B cell (primary cell): ENCODE data around the gene PGA5. TPM values are rescaled to one million over a fixed set of nuclear protein-coding genes. Genes with fewer than 3 reads are reported as not detected.

ENCODE experiments used
- ATAC-seq: fragments of 200-7000 bp; cut with Tn5 transposase; one replicate; pipeline ENCODE4 v1.10.0; 2021; ENCODE audit warnings: low read depth, mild to moderate bottlenecking, moderate number of reproducible peaks, moderate library complexity
- CTCF ChIA-PET: fragments of 350-600 bp; sonication (Branson Sonifier 250); formaldehyde crosslinking; loops from one replicate; lab custom pipeline; 2021; ENCODE audit warnings: antibody characterized with exemption, inconsistent platforms; lab: Charles Lee
- POLR2A ChIA-PET: fragments of 350-600 bp; sonication (Branson Sonifier 250); formaldehyde crosslinking; loops from one replicate; lab custom pipeline; 2021; ENCODE audit warnings: antibody characterized with exemption; lab: Charles Lee
- DNase-seq: peaks from one replicate; pipeline ENCODE4 v3.0.0; 2013
- H2AFZ ChIP-seq: 2 replicates; pipeline ENCODE4 v1.6.1; 2012; ENCODE audit warnings: mild to moderate bottlenecking, low read depth, low read length; ENCODE audit not compliant: insufficient read depth, poor library complexity, severe bottlenecking
- H3K27ac ChIP-seq, 2 donors: 1 replicate in 1 of 2; 2 replicates in 1 of 2; pipeline ENCODE4 v1.5.1; 2012 to 2013; ENCODE audit warnings: low read length in 2 of 2, mild to moderate bottlenecking in 2 of 2, moderate library complexity in 1 of 2
- H3K27me3 ChIP-seq, 4 experiments: fragments of 200-600 bp in 1 of 4; sonication (generic) in 1 of 4; replicated peaks in 1 of 4; 1 replicate in 2 of 4; 2 replicates in 2 of 4; pipeline versions ENCODE4 v1.6.1 to v1.7.0; 2013 to 2016; ENCODE audit warnings: low read length in 3 of 4, mild to moderate bottlenecking in 2 of 4, mixed read lengths in 1 of 4, moderate library complexity in 1 of 4; ENCODE audit not compliant: insufficient read depth in 4 of 4, control insufficient read depth in 3 of 4; ENCODE audit errors: control extremely low read depth in 1 of 4
- H3K36me3 ChIP-seq, 2 experiments: replicated peaks in 1 of 2; 1 replicate in 1 of 2; 2 replicates in 1 of 2; pipeline versions ENCODE4 v1.6.1 to v1.7.1; 2013; ENCODE audit warnings: low read length in 1 of 2; ENCODE audit not compliant: insufficient read depth in 2 of 2, control insufficient read depth in 1 of 2; ENCODE audit errors: control extremely low read depth in 1 of 2, extremely low read depth in 1 of 2
- H3K4me1 ChIP-seq, 2 donors: fragments of 200-600 bp in 1 of 2; sonication (generic) in 1 of 2; 1 replicate in 1 of 2; 2 replicates in 1 of 2; pipeline versions ENCODE4 v1.5.1 to v1.6.1; 2013 to 2017; ENCODE audit warnings: low read length in 2 of 2; ENCODE audit not compliant: control insufficient read depth in 2 of 2, insufficient read depth in 2 of 2
- H3K4me2 ChIP-seq: replicated peaks from 2 replicates; pipeline ENCODE3; 2012; ENCODE audit warnings: mild to moderate bottlenecking, low read depth, low read length; ENCODE audit not compliant: poor library complexity, severe bottlenecking
- H3K4me3 ChIP-seq, 5 experiments: fragments of 200-600 bp in 1 of 5; sonication (generic) in 1 of 5; 1 replicate in 3 of 5; 2 replicates in 2 of 5; pipeline versions ENCODE4 v1.5.1 to v1.7.0; 2011 to 2016; ENCODE audit warnings: low read length in 4 of 5, mild to moderate bottlenecking in 4 of 5, low read depth in 2 of 5, control low read depth in 1 of 5, moderate library complexity in 1 of 5; ENCODE audit not compliant: insufficient read depth in 1 of 5; ENCODE audit errors: control extremely low read depth in 1 of 5, extremely low read depth in 1 of 5
- H3K79me2 ChIP-seq: fragments of 200-600 bp; sonication (generic); one replicate; pipeline ENCODE4 v1.6.0; 2016; ENCODE audit warnings: low read length; ENCODE audit not compliant: control insufficient read depth, insufficient read depth
- H3K9ac ChIP-seq: fragments of 200-600 bp; sonication (generic); 2 replicates; pipeline ENCODE4 v1.6.1; 2017; ENCODE audit warnings: mild to moderate bottlenecking, low read length, moderate library complexity
- H3K9me3 ChIP-seq, 3 donors: one replicate each; pipeline versions ENCODE4 v1.6.1 to v1.7.1; 2013; ENCODE audit warnings: low read length in 2 of 3; ENCODE audit not compliant: control insufficient read depth in 2 of 3, insufficient read depth in 1 of 3; ENCODE audit errors: control extremely low read depth in 1 of 3
- H4K20me1 ChIP-seq: 2 replicates; pipeline ENCODE4 v1.6.0; 2012; ENCODE audit warnings: mild to moderate bottlenecking, low read length; ENCODE audit not compliant: insufficient read depth, control insufficient read depth, poor library complexity, severe bottlenecking
- H3K27ac Mint-ChIP-seq: one replicate; pipeline ENCODE4 v1.8.0; 2021; ENCODE audit warnings: mixed read lengths
- H3K27me3 Mint-ChIP-seq: one replicate; pipeline ENCODE4 v1.8.0; 2021; ENCODE audit warnings: mixed read lengths
- H3K4me1 Mint-ChIP-seq: one replicate; pipeline ENCODE4 v1.8.0; 2021; ENCODE audit warnings: mixed read lengths
- H3K4me3 Mint-ChIP-seq: one replicate; pipeline ENCODE4 v1.8.0; 2021; ENCODE audit warnings: mixed read lengths
- H3K9me3 Mint-ChIP-seq: one replicate; pipeline ENCODE4 v1.8.0; 2022; ENCODE audit warnings: mixed read lengths; ENCODE audit not compliant: insufficient read depth
- EZH2 ChIP-seq: IDR thresholded peaks from 2 replicates; pipeline ENCODE4 v1.6.1; 2012; ENCODE audit warnings: borderline replicate concordance, low read depth, mild to moderate bottlenecking, moderate library complexity, low read length; ENCODE audit not compliant: insufficient read depth, poor library complexity, severe bottlenecking
- WGBS: methylation state at CpG from one replicate; pipeline ENCODE4 v1.1.5; 2013; ENCODE audit warnings: missing lambda C conversion rate; ENCODE audit not compliant: insufficient coverage; 5-methylcytosine and 5-hydroxymethylcytosine counted together
- intact Hi-C: fragments of 100-400 bp; cut with micrococcal nuclease; formaldehyde crosslinking; loops from one replicate; pipeline ENCODE4 v1.10.0; 2022
- polyA plus RNA-seq: library from polyadenylated mRNA; depleted of rRNA; stranded (reverse); fragments of >200 nt; gene quantifications from 2 replicates; pipeline ENCODE4 v1.2.3, GENCODE V29; 2012
- total RNA-seq, 2 donors: library from RNA; stranded (reverse); fragments of 120-200 nt in 1 of 2; gene quantifications; 1 replicate in 1 of 2; 2 replicates in 1 of 2; pipeline versions ENCODE4 v1.2.3 to v1.2.4, GENCODE V29; 2013 to 2022
- TF ChIP-seq, protein P1 (sequence below): fragments of 200-600 bp; IDR thresholded peaks from one replicate; pipeline ENCODE4 v1.8.0; 2022; ENCODE audit warnings: antibody characterized with exemption, mild to moderate bottlenecking

The PGA5 gene
- total and polyA plus RNA-seq, 2 donors (not counting 1 experiment from before 2014, with no cell fraction given) = not detected

DNA sequence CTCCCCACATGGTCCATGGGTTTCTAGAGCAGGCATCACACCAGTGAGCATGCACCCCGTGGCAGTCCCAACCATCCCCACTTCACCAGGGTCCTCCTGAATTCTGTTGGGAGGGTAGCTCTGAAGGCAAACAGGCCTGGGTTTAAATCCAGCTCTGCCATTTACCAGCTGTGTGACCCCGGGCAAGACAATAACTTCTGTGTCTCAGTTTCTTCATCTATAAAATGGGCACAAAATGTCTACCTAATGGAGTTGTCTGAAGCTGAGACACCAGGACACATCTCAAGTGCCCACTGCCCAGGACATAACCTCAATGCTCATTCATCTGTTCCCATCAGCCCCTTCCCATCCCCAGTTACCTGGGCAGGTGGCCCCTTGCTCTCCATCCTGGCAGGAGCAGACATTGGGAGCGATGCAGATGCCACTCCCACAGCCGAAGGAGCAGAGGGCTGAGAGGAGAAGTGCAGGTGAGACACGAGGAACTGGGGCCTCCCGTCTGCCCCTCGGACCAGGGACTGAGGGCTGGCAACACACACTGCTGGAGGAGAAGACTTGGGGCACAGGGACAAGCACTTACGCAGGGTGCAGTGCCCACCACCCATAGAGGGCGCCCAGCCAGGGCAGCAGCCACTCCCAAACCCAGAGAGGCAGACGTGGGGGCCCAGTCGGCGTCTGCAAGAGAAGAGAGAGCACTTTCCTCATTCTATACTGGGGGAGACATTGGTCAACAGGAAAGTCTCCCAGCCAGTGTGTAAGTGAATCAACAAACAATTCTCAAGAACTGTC is 50.1 kb downstream of the PGA5 start:
- H3K4me1 Mint-ChIP-seq = peaks cover 14% of the 10 kb centered on the region
- no peak overlapping the region for H3K4me3 Mint-ChIP-seq
- ATAC-seq = no peak
- H2AFZ ChIP-seq = no peak overlapping the region
- peaks cover 8 to 21% of the 10 kb centered on the region in 2 donors for H3K4me1 ChIP-seq
- no peaks in the 10 kb centered on the region for H3K27me3 ChIP-seq
- DNase-seq = no peak
- H3K27ac ChIP-seq = no peak overlapping the region
- 92% methylated on average over 8 of the region's 12 CpGs for WGBS
- no peak overlapping the region for H3K27ac Mint-ChIP-seq
- no peak overlapping the region for H3K4me3 ChIP-seq
- ChIA-PET CTCF (no interaction called here), POLR2A (no interaction called here)
- no peak overlapping the region for H3K9ac ChIP-seq
- H3K4me2 ChIP-seq = no peak overlapping the region
- no peaks in the 10 kb centered on the region for H3K9me3 ChIP-seq
- H3K27me3 Mint-ChIP-seq = no peaks in the 10 kb centered on the region
- H4K20me1 ChIP-seq = no peaks in the 10 kb centered on the region
- no peaks in the 10 kb centered on the region for H3K9me3 Mint-ChIP-seq
- intact Hi-C loops = no loop called here
- H3K79me2 ChIP-seq = no peaks in the 10 kb centered on the region
- TF ChIP-seq, protein P1, sequence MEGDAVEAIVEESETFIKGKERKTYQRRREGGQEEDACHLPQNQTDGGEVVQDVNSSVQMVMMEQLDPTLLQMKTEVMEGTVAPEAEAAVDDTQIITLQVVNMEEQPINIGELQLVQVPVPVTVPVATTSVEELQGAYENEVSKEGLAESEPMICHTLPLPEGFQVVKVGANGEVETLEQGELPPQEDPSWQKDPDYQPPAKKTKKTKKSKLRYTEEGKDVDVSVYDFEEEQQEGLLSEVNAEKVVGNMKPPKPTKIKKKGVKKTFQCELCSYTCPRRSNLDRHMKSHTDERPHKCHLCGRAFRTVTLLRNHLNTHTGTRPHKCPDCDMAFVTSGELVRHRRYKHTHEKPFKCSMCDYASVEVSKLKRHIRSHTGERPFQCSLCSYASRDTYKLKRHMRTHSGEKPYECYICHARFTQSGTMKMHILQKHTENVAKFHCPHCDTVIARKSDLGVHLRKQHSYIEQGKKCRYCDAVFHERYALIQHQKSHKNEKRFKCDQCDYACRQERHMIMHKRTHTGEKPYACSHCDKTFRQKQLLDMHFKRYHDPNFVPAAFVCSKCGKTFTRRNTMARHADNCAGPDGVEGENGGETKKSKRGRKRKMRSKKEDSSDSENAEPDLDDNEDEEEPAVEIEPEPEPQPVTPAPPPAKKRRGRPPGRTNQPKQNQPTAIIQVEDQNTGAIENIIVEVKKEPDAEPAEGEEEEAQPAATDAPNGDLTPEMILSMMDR = no peak
- no peak for TF ChIP-seq EZH2
- no peaks in the 10 kb centered on the region for H3K36me3 ChIP-seq

DNA sequence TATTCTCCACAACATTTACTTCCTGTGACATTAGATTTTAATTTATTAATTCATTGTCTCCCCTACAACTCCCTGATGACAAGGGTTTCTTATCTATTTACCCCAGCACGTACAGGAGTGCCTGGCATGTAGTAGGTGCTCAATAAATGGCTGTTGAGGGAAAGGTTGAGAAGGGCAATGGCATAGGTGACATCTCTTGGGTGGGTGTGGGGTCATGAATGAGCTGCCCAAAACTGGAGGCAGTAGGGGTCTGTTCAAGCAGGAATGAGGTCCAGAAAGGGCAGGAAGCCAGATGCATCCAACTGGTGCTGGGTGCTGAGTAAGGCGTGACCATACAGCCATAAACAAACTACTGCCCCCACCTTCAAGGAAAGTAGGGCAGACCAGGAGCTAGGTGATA is 51.4 kb downstream of the PGA5 start:
- H3K36me3 ChIP-seq = no peaks in the 10 kb centered on the region
- no CpG with 5 or more reads among the region's 2 CpGs for WGBS
- intact Hi-C loops = no loop called here

More for the DNA sequence above, 51.4 kb downstream of the PGA5 start:
- Mint-ChIP-seq H3K4me1 (peaks cover 14% of the 10 kb centered on the region), H3K27me3 (no peaks in the 10 kb centered on the region), H3K9me3 (no peaks in the 10 kb centered on the region), H3K4me3 (peak overlapping the region; percentile 20), H3K27ac (no peak overlapping the region)
- no peak overlapping the region for H3K9ac ChIP-seq
- ChIA-PET POLR2A (no interaction called here), CTCF (interaction anchor here (0.7 kb wide), 1 partner anchor 416 kb away, joined by 3 read pairs; no protein-coding TSS in a partner anchor)
- no peak overlapping the region for H3K4me2 ChIP-seq
- ATAC-seq (no peak), DNase-seq (no peak)
- no peak overlapping the region for H3K4me3 ChIP-seq
- H3K4me1 ChIP-seq = peaks cover 8 to 21% of the 10 kb centered on the region in 2 donors
- H3K79me2 ChIP-seq = no peaks in the 10 kb centered on the region
- no peaks in the 10 kb centered on the region for H3K9me3 ChIP-seq
- H3K27ac ChIP-seq = no peak overlapping the region
- H3K27me3 ChIP-seq = no peaks in the 10 kb centered on the region
- no peak overlapping the region for H2AFZ ChIP-seq
- TF ChIP-seq, protein P1 = no peak
- no peak for TF ChIP-seq EZH2
- no peaks in the 10 kb centered on the region for H4K20me1 ChIP-seq
